IMR-90 (cell line): ENCODE data around the gene PFKL. TPM values are rescaled to one million over a fixed set of nuclear protein-coding genes. Genes with fewer than 3 reads are reported as not detected.

Experiments
- ATAC-seq: fragments of 200-7000 bp; cut with Tn5 transposase; 2 replicates; pipeline ENCODE4 v1.9.1; 2020; ENCODE audit warnings: low read depth, mild to moderate bottlenecking, moderate library complexity
- BruUV-seq: library from RNA; stranded (reverse); fragments of 400-500 nt; replicated peaks from 2 replicates; lab custom pipeline; 2021; lab: Mats Ljungman, UMichigan
- CTCF ChIA-PET: fragments of 300-600 bp; formaldehyde crosslinking; extraction: SDS; loops from one replicate; lab custom pipeline; 2021; ENCODE audit warnings: antibody characterized with exemption; lab: Yijun Ruan, JAX
- POLR2A ChIA-PET: fragments of 300-600 bp; sonication (Branson Sonifier 250); formaldehyde crosslinking; loops from one replicate; lab custom pipeline; 2022; ENCODE audit warnings: antibody characterized with exemption; ENCODE audit not compliant: unreplicated experiment; lab: Charles Lee
- DNase-seq: peaks from one replicate; pipeline ENCODE4 v3.0.0; 2013
- H2AFZ ChIP-seq: replicated peaks from 2 replicates; pipeline ENCODE3; 2013; ENCODE audit warnings: low read length, mild to moderate bottlenecking; ENCODE audit not compliant: poor library complexity
- H2AK5ac ChIP-seq: 2 replicates; pipeline ENCODE4 v1.6.1; 2013; ENCODE audit warnings: low read depth, low read length, inconsistent platforms
- H2AK9ac ChIP-seq: replicated peaks from 2 replicates; pipeline ENCODE3; 2013; ENCODE audit warnings: mild to moderate bottlenecking, low read depth, low read length, moderate library complexity; ENCODE audit not compliant: poor library complexity
- H2BK120ac ChIP-seq: 2 replicates; pipeline ENCODE4 v1.6.1; 2013; ENCODE audit warnings: low read depth, low read length, inconsistent platforms
- H2BK15ac ChIP-seq: 3 replicates; pipeline ENCODE4 v1.6.1; 2013; ENCODE audit warnings: low read depth, low read length, inconsistent platforms
- H2BK20ac ChIP-seq: 2 replicates; pipeline ENCODE4 v1.6.1; 2013; ENCODE audit warnings: low read depth, mild to moderate bottlenecking, inconsistent platforms, low read length, moderate library complexity
- H2BK5ac ChIP-seq: 2 replicates; pipeline ENCODE4 v1.6.1; 2013; ENCODE audit warnings: mild to moderate bottlenecking, low read depth, low read length, inconsistent platforms; ENCODE audit not compliant: poor library complexity, severe bottlenecking
- H3K14ac ChIP-seq: replicated peaks from 2 replicates; pipeline ENCODE4 v1.6.1; 2013; ENCODE audit warnings: low read depth, low read length, inconsistent platforms
- H3K18ac ChIP-seq: 2 replicates; pipeline ENCODE4 v1.6.1; 2013; ENCODE audit warnings: low read depth, low read length, control low read depth
- H3K23ac ChIP-seq: 2 replicates; pipeline ENCODE4 v1.6.1; 2013; ENCODE audit warnings: low read depth, low read length, inconsistent platforms
- H3K27ac ChIP-seq: 2 replicates; pipeline ENCODE4 v1.5.1; 2013; ENCODE audit warnings: mild to moderate bottlenecking, control low read depth, low read length; ENCODE audit not compliant: insufficient read depth
- H3K27me3 ChIP-seq: 2 replicates; pipeline ENCODE4 v1.6.1; 2013; ENCODE audit warnings: low read length; ENCODE audit not compliant: control insufficient read depth, insufficient read depth
- H3K36me3 ChIP-seq: 2 replicates; pipeline ENCODE4 v1.6.1; 2013; ENCODE audit warnings: low read length, mixed read lengths; ENCODE audit not compliant: control insufficient read depth, insufficient read depth
- H3K4ac ChIP-seq: 2 replicates; pipeline ENCODE4 v1.6.1; 2013; ENCODE audit warnings: low read depth, low read length, inconsistent platforms
- H3K4me1 ChIP-seq: 2 replicates; pipeline ENCODE4 v1.6.1; 2013; ENCODE audit warnings: low read length, mixed read lengths; ENCODE audit not compliant: control insufficient read depth, insufficient read depth
- H3K4me2 ChIP-seq: 2 replicates; pipeline ENCODE4 v1.6.1; 2013; ENCODE audit warnings: low read depth, mild to moderate bottlenecking, control low read depth, low read length, moderate library complexity
- H3K4me3 ChIP-seq: 2 replicates; pipeline ENCODE4 v1.5.1; 2013; ENCODE audit warnings: low read depth, mild to moderate bottlenecking, control low read depth, low read length, moderate library complexity; ENCODE audit not compliant: insufficient read depth
- H3K56ac ChIP-seq: 2 replicates; pipeline ENCODE4 v1.6.1; 2013; ENCODE audit warnings: low read length, inconsistent platforms; ENCODE audit not compliant: insufficient read depth; ENCODE audit errors: extremely low read depth
- H3K79me1 ChIP-seq, 2 experiments: 2 replicates each; pipeline ENCODE4 v1.6.1; 2013; ENCODE audit warnings: low read length in 2 of 2, inconsistent platforms in 1 of 2, low read depth in 1 of 2
- H3K9ac ChIP-seq: 2 replicates; pipeline ENCODE4 v1.6.1; 2013; ENCODE audit warnings: low read depth, low read length, control low read depth
- H3K9me1 ChIP-seq: 2 replicates; pipeline ENCODE4 v1.6.1; 2013; ENCODE audit warnings: low read length, inconsistent platforms; ENCODE audit not compliant: insufficient read depth
- H3K9me3 ChIP-seq: 2 replicates; pipeline ENCODE4 v1.6.1; 2013; ENCODE audit warnings: low read length; ENCODE audit not compliant: control insufficient read depth, insufficient read depth
- H4K20me1 ChIP-seq: 2 replicates; pipeline ENCODE4 v1.6.1; 2013; ENCODE audit warnings: low read length, inconsistent platforms; ENCODE audit not compliant: insufficient read depth
- H4K5ac ChIP-seq: 2 replicates; pipeline ENCODE4 v1.6.1; 2013; ENCODE audit warnings: mild to moderate bottlenecking, low read depth, low read length, control low read depth
- H4K8ac ChIP-seq, 2 experiments: 2 replicates each; pipeline ENCODE4 v1.6.1; 2013; ENCODE audit warnings: low read depth in 2 of 2, low read length in 2 of 2, control low read depth in 1 of 2, inconsistent platforms in 1 of 2
- H4K91ac ChIP-seq: 2 replicates; pipeline ENCODE4 v1.6.1; 2013; ENCODE audit warnings: low read depth, low read length, inconsistent platforms; ENCODE audit not compliant: insufficient read depth
- CEBPB ChIP-seq: IDR thresholded peaks from 2 replicates; pipeline ENCODE4 v1.6.1; 2012; ENCODE audit warnings: low read depth, low read length, improper control_type of control experiment
- WGBS, 2 experiments: methylation state at CpG; one replicate each; pipeline versions ENCODE4 v1.1.5 to v1.1.7; 2013; ENCODE audit warnings: missing lambda C conversion rate in 2 of 2; ENCODE audit not compliant: insufficient read length in 1 of 2; ENCODE audit errors: extremely low coverage in 2 of 2; 5-methylcytosine and 5-hydroxymethylcytosine counted together
- dilution Hi-C: fragments of 300-500 bp; cut with HindIII; formaldehyde crosslinking; loops from one replicate; pipeline ENCODE4 v1.14.3; 2018; ENCODE audit warnings: low sequenced_read_pairs; ENCODE audit not compliant: unreplicated experiment
- in situ Hi-C: fragments of 300-500 bp; cut with MboI; formaldehyde crosslinking; loops from 3 replicates; pipeline ENCODE4 v1.14.3; 2019; ENCODE audit warnings: low sequenced_read_pairs, inconsistent platforms, mixed read lengths
- intact Hi-C: fragments of 100-400 bp; cut with micrococcal nuclease; formaldehyde crosslinking; loops from 2 replicates; pipeline ENCODE4 v1.10.0; 2022
- polyA plus RNA-seq, 3 experiments: library from polyadenylated mRNA; depleted of rRNA; stranded (reverse); fragments of >200 nt; gene quantifications; 2 replicates each; pipeline ENCODE4 v1.2.3, GENCODE V29; 2012; ENCODE audit warnings: low replicate concordance in 1 of 3
- total RNA-seq: library from RNA; depleted of rRNA; stranded (reverse); fragments of >200 nt; gene quantifications from 2 replicates; pipeline ENCODE4 v1.2.3, GENCODE V29; 2012
- TF ChIP-seq, protein P1 (sequence below): conservative IDR thresholded peaks from 2 replicates; pipeline ENCODE4 v1.5.1; 2012; ENCODE audit warnings: mild to moderate bottlenecking, low read depth, low read length, improper control_type of control experiment

The PFKL gene
- total and polyA plus RNA-seq, 2 of the 4 experiments (the other 2 are of a cell fraction): 103 to 126 TPM

- Histone ChIP-seq H3K36me3 (no peaks in the 10 kb centered on the region), H3K18ac (no peak within 1 kb of the TSS), H3K9me1 (no peaks in the 10 kb centered on the region), H2BK20ac (no peak within 1 kb of the TSS), H4K91ac (no peak within 1 kb of the TSS), H3K79me1 (no peaks in the 10 kb centered on the region), H3K14ac (no peak within 1 kb of the TSS), H2BK120ac (no peak within 1 kb of the TSS), H3K9ac (no peak within 1 kb of the TSS), H2BK15ac (no peak within 1 kb of the TSS), H2AK9ac (no peak within 1 kb of the TSS), H4K5ac (no peak within 1 kb of the TSS), H3K23ac (no peak within 1 kb of the TSS), H3K27me3 (peaks cover 48% of the 10 kb centered on the region), H4K8ac (no peak within 1 kb of the TSS), H3K4ac (no peak within 1 kb of the TSS), H3K4me1 (no peaks in the 10 kb centered on the region), H3K9me3 (peaks cover 2% of the 10 kb centered on the region; the same call in 1 of the 2 replicates), H2AK5ac (no peak within 1 kb of the TSS), H4K20me1 (no peaks in the 10 kb centered on the region), H3K4me3 (no peak within 1 kb of the TSS), H2AFZ (peak within 1 kb of the TSS; percentile 51), H2BK5ac (no peak within 1 kb of the TSS), H3K27ac (no peak within 1 kb of the TSS), H3K4me2 (no peak within 1 kb of the TSS), H3K56ac (no peak within 1 kb of the TSS)
- no TSS peak for BruUV-seq
- dilution Hi-C loops: no loop called here
- intact Hi-C loops: no loop called here
- ChIA-PET CTCF (no interaction called here), POLR2A (no interaction called here)
- TF ChIP-seq CEBPB: peak; percentile 70
- TF ChIP-seq, protein P1, sequence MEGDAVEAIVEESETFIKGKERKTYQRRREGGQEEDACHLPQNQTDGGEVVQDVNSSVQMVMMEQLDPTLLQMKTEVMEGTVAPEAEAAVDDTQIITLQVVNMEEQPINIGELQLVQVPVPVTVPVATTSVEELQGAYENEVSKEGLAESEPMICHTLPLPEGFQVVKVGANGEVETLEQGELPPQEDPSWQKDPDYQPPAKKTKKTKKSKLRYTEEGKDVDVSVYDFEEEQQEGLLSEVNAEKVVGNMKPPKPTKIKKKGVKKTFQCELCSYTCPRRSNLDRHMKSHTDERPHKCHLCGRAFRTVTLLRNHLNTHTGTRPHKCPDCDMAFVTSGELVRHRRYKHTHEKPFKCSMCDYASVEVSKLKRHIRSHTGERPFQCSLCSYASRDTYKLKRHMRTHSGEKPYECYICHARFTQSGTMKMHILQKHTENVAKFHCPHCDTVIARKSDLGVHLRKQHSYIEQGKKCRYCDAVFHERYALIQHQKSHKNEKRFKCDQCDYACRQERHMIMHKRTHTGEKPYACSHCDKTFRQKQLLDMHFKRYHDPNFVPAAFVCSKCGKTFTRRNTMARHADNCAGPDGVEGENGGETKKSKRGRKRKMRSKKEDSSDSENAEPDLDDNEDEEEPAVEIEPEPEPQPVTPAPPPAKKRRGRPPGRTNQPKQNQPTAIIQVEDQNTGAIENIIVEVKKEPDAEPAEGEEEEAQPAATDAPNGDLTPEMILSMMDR: no peak
- in situ Hi-C loops: no loop called here
- ATAC-seq (peak; percentile 56; the same call in 1 of the 2 replicates), DNase-seq (no peak)
- 42% methylated on average over 13 of the region's 21 CpGs; no CpG with 5 or more reads in 1 of the 2 experiments for WGBS, 2 experiments
Observed at GRCh38 chr21:44353191-44353970, 53.5 kb downstream of the PFKL start, which contains the start of gene TRPM2. TSS of gene TRPM2 (plus strand) at chr21:44353621. CDS start at chr21:44353701, 80 bp downstream.
